Activated T-cell treated with anti-CD3 and anti-CD28 coated beads, Interleukin-2, amount 50 U/mL, for 48 hours (primary cell): ENCODE results near the gene RAC2.
"Not testable (repeated sequence)": the region's sequence is repeated elsewhere in the genome, so short reads cannot be mapped to it uniquely, and the experiment has no call there.

Experiments used
- DNase-seq, 2 experiments: peaks; one replicate each; pipeline ENCODE4 v3.0.0-alpha.2; 2020

The RAC2 gene

GRCh38 chr22:37233751-37234631 is 10.1 kb downstream of the RAC2 start:
- peak in 1 of 2 experiments; percentile 48 for DNase-seq

GRCh38 chr22:37233371-37233750 is 10.7 kb downstream of the RAC2 start:
- not testable (repeated sequence) for DNase-seq

GRCh38 chr22:37232140-37232998 is 11.7 kb downstream of the RAC2 start:
- DNase-seq, result peak in 1 of 2 experiments; percentile 59

GRCh38 chr22:37231406-37232139 is 12.5 kb downstream of the RAC2 start:
- peak; percentile 67 to 75 for DNase-seq

GRCh38 chr22:37230673-37231405 is 13.2 kb downstream of the RAC2 start:
- peak; percentile 89 to 90 for DNase-seq

GRCh38 chr22:37229805-37230672 is 14.0 kb downstream of the RAC2 start:
- DNase-seq, result peak; percentile 91 to 92

- DNase-seq, result peak; percentile 66 to 69
Observed at GRCh38 chr22:37229012-37229804, 14.9 kb downstream of the RAC2 start.

- DNase-seq, result peak; percentile 60 to 67
Observed at GRCh38 chr22:37228106-37229011, 15.7 kb downstream of the RAC2 start.

GRCh38 chr22:37226514-37226913 is 17.6 kb downstream of the RAC2 start:
- no peak for DNase-seq

- no peak for DNase-seq
Observed at GRCh38 chr22:37226087-37226486, 18.0 kb downstream of the RAC2 start.

GRCh38 chr22:37225481-37225880 is 18.6 kb downstream of the RAC2 start:
- no peak for DNase-seq

- no peak for DNase-seq
Observed at GRCh38 chr22:37224757-37225420, 19.2 kb downstream of the RAC2 start.

- DNase-seq, result peak; percentile 45 to 55
Observed at GRCh38 chr22:37223965-37224551, 20.0 kb downstream of the RAC2 start.

- DNase-seq, result peak; percentile 67 to 68
Observed at GRCh38 chr22:37222440-37222971, 21.6 kb downstream of the RAC2 start.

GRCh38 chr22:37221424-37222333 is 22.4 kb downstream of the RAC2 start:
- DNase-seq, result no peak

GRCh38 chr22:37220543-37220981 is 23.5 kb downstream of the RAC2 start:
- peak in 1 of 2 experiments; percentile 41 for DNase-seq

GRCh38 chr22:37219533-37219932 is 24.5 kb downstream of the RAC2 start:
- DNase-seq, result peak; percentile 46 to 56
